ENCODE measurements around the gene MAN1A2.
"Not testable (repeated sequence)": the region's sequence is repeated elsewhere in the genome, so short reads cannot be mapped to it uniquely, and the experiment has no call there.

Gene MAN1A2

DNA sequence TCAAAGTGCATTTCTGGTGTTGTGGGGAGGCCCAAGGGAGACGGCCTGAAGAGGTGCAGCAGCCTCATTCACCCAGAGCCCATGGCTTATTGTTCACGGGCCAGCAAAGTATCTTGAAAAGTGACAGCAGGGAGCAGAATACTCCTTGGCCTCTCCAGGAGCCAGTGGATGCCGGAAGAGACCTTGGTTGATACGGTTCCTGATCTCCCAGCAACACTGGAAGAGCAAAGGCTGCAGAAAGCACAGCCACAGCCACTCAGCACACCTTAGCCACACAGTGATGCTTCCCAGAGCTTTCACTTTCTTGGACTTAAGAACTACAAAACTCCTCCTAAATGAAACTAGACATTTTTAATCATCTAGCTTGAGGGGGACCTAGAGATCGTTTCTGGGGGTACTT lies 174.3 kb downstream of the MAN1A2 start:
- TF ChIP-seq, protein P1, sequence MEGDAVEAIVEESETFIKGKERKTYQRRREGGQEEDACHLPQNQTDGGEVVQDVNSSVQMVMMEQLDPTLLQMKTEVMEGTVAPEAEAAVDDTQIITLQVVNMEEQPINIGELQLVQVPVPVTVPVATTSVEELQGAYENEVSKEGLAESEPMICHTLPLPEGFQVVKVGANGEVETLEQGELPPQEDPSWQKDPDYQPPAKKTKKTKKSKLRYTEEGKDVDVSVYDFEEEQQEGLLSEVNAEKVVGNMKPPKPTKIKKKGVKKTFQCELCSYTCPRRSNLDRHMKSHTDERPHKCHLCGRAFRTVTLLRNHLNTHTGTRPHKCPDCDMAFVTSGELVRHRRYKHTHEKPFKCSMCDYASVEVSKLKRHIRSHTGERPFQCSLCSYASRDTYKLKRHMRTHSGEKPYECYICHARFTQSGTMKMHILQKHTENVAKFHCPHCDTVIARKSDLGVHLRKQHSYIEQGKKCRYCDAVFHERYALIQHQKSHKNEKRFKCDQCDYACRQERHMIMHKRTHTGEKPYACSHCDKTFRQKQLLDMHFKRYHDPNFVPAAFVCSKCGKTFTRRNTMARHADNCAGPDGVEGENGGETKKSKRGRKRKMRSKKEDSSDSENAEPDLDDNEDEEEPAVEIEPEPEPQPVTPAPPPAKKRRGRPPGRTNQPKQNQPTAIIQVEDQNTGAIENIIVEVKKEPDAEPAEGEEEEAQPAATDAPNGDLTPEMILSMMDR (conservative IDR thresholded peaks at IDR 0.05; ENCODE audit: low read length): no peak
- no peak for DNase-seq (ENCODE audit: low read depth)
- H3K4me3 ChIP-seq (ENCODE audit: low read length): no peak overlapping the region

DNA sequence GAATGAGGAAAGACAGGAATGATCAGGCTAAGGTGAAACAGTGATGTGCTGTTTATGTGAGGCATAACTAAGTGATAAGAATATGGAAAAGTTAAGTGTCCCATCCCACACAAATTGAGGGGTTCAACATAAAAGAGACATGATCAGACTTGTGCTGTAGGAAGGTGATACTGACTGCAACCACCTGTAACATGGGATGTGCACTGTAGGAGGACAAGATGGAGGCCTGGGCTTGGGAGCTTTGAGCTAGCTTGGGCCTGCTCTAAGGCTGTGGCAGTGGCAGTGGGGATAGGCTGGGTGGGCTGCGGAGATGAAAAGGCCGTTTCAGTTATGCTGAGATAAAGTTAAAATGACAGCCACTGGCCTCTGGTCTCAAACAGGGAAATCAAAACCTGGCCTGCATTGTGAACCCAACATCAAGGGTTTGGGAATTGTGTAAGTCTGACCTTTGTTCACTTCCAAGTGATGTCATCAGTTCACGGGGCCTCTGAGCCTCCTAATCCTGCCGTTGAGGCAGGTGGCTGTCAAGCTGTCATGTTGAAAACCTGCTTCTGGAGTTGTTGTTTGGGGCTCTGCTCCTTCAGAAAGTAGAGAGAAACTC lies 177.4 kb downstream of the MAN1A2 start:
- H3K4me3 ChIP-seq (ENCODE audit: low read length): no peak overlapping the region
- no peak for DNase-seq (ENCODE audit: low read depth)

DNA sequence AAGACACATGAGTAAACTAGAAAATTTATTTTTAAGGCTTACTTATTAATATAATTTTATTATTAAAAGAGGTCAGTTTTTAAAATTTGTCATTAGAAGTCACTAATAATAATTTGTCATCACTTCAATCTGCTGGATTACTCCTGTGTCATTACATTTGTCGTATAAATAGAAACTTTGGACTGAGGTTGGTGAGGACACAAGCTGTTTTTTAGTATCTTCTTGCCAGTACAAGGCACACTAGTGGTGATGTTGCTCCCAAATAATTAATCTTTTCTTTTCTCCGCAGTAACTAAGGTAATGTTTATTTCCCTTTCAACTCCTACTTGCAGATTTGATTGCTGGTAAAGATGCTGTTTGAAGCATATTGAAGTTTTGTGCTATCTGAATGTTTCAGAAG lies 179.2 kb downstream of the MAN1A2 start:
- TF ChIP-seq, protein P1 (conservative IDR thresholded peaks at IDR 0.05; ENCODE audit: low read length): no peak
- DNase-seq (ENCODE audit: low read depth): no peak
- no peak overlapping the region for H3K4me3 ChIP-seq (ENCODE audit: low read length)

More for the DNA sequence above, 177.4 kb downstream of the MAN1A2 start:
- TF ChIP-seq, protein P1 (conservative IDR thresholded peaks at IDR 0.05; ENCODE audit: low read length): no peak

DNA sequence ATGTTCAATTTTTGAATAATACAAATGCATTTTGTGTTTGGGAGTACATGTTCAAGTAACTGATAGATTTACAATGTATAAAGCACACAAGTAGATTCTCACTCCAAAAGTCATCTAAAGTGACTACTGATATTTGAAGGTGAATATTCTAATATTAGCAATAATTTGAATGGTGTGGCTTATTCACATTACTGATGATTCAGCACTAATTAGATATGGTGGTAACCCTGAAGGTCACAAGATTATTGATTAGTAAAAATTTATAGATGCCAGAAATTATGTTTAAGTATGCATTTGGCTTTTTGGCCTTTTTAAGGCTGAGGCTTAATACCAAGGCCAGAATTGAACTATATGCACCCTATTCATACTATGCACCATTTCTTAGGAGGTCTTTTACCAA lies 186.2 kb downstream of the MAN1A2 start:
- H3K4me3 ChIP-seq (ENCODE audit: low read length): no peak overlapping the region
- no peak for DNase-seq (ENCODE audit: low read depth)
- TF ChIP-seq, protein P1 (conservative IDR thresholded peaks at IDR 0.05; ENCODE audit: low read length): no peak

DNA sequence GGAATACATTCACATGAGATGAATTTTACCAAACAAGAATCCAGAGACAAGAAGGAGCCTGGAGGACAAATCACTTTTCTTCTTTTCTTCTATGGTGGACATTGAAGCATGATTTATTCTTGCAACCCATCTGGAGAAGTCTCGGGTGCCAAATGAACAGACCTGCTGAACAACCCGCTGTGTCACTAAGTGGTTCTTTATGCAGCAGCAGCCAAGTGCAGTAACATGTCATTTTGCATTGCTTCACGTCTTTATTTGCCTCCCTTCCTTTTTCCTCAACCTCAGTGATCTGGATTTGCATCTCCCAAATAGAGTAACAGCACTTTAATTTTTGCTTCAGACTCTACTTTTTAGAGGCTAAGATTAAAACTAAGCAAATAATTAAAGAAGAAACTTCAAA lies 188.6 kb downstream of the MAN1A2 start:
- H3K4me3 ChIP-seq (ENCODE audit: low read length): no peak overlapping the region
- no peak for DNase-seq (ENCODE audit: low read depth)
- TF ChIP-seq, protein P1 (conservative IDR thresholded peaks at IDR 0.05; ENCODE audit: low read length): no peak

DNA sequence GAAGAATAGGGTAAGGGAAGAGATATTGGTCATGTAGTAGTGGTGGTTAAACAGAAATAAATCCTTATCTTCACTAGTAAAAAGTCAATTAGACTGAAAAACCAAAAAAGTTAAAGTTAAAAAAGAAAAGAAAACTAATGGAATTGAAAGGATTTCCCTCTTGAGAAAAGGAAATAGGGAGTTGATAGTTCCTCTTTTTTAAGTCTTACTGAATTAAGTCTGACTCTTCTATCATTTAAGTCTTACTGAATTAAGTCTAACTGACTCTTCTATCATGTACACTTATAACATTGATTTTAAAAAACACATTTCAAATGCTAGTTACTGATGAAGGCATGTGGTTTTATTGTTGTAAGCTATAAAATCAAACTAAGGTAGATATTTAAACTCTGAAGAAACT lies 189.1 kb downstream of the MAN1A2 start:
- TF ChIP-seq, protein P1 (conservative IDR thresholded peaks at IDR 0.05; ENCODE audit: low read length): no peak
- DNase-seq (ENCODE audit: low read depth): no peak
- H3K4me3 ChIP-seq (ENCODE audit: low read length): no peak overlapping the region

DNA sequence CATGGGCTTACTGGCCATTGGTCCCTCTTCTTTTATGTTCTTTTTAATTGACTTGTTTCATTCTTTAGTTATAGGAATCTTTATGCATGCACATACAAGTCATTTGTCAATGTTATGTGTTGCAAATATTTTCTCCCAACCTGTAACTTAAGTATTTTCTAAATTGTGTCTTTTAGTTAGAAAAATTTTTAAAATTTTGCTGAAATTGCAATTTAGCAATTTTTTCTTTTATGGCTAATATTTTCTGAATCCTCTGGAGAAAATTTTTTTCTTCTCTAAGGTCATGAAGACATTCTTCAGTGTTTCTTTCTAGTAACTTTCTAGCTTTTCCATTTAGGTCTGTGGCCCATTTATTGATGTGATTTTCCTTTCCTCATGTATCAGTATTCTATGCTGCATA lies 189.7 kb downstream of the MAN1A2 start:
- H3K4me3 ChIP-seq (ENCODE audit: low read length): no peak overlapping the region
- TF ChIP-seq, protein P1 (conservative IDR thresholded peaks at IDR 0.05; ENCODE audit: low read length): no peak
- DNase-seq (ENCODE audit: low read depth): no peak

DNA sequence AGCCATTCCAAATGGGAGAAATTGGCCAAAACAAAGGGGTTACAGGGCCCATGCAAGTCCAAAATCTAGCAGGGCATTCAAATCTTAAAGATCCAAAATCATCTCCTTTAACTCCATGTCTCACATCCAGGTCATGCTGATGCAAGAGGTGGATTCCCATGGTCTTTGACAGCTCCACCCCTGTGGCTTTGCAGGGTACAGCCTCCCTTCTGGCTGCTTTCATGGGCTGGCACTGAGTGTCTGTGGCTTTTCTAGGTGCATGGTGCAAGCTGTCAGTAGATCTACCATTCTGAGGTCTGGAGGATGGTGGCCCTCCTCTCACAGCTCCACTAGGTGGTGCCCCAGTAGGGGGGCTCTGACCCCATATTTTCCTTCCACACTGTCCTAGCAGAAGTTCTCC lies 191.2 kb downstream of the MAN1A2 start:
- not testable (repeated sequence) for DNase-seq (ENCODE audit: low read depth)

More for the DNA sequence above, 191.2 kb downstream of the MAN1A2 start:
- not testable (repeated sequence) for H3K4me3 ChIP-seq (ENCODE audit: low read length)

Measured in AG10803 (cell line).